ENCODE data around the gene RANBP1.

GRCh38 chr22:20139391-20140106 lies 23.6 kb downstream of the RANBP1 start:
- TF ChIP-seq CTCF (conservative IDR thresholded peaks at IDR 0.05), result no peak
- no peak for TF ChIP-seq ZFX (IDR thresholded peaks at IDR 0.05)

All from C4-2B (cell line).